ENCODE measurements around the gene TNFSF11.

The TNFSF11 gene

GRCh38 chr13:42612021-42612765, 38.2 kb downstream of the TNFSF11 start:
- no peak for DNase-seq

DNA sequence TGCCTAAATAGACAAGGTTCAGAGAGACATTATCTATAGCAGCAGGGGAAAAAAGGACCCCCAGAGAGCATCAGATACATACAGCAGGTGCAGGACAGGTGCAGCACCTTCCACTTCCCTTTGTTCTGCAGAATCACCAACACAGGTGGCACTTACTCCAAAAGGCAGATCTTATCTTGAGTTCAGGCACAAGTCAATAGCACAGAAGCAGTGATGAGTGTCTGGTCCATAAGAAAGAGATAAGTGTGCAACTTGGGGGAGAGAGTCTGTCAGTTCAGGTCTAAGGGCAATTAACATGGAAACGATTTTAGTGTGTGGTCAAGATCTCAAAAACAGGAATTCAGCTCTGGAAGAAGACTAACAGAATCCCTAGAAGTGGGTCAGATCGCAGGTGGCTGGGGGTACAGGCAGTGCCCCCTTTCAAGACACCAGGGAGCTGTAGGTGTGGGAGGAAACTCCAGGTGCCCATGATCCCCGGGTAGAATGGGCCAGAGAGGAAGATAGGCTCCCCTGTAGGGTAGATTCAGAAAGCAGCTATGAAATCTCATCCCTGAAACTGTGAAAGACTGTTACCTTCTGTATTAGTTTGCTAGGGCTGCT, 40.6 kb downstream of the TNFSF11 start:
- no peak for DNase-seq

- DNase-seq, result no peak
Observed at GRCh38 chr13:42615691-42616090, 41.7 kb downstream of the TNFSF11 start.

GRCh38 chr13:42617221-42617620, 43.3 kb downstream of the TNFSF11 start:
- DNase-seq, result no peak

DNA sequence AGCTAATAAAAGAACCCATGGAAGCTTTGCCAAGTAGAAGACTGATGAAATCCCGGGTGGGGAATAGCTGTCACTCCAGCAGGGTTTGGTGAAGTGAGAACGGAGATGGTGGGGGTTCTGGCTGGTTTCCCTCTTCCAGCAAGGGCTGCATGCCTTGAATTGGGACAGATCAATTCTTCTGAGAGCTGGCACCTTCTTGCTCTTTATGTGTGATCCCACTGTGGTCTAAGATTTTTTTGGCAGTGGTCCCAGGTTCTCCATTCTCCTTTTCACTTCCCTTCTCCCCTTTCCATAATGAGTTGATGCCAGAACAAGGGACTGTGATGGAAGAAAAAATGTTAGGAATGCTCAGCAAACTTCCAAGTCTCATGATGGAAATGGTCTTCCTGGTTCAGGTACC, 50.0 kb downstream of the TNFSF11 start:
- DNase-seq, result no peak

- no peak for DNase-seq
Observed at GRCh38 chr13:42625611-42626010, 51.7 kb downstream of the TNFSF11 start.

- DNase-seq, result no peak
Observed at GRCh38 chr13:42626176-42626860, 52.4 kb downstream of the TNFSF11 start.

GRCh38 chr13:42628666-42629065, 54.7 kb downstream of the TNFSF11 start:
- DNase-seq, result no peak

GRCh38 chr13:42631181-42631580, 57.2 kb downstream of the TNFSF11 start:
- no peak for DNase-seq

DNA sequence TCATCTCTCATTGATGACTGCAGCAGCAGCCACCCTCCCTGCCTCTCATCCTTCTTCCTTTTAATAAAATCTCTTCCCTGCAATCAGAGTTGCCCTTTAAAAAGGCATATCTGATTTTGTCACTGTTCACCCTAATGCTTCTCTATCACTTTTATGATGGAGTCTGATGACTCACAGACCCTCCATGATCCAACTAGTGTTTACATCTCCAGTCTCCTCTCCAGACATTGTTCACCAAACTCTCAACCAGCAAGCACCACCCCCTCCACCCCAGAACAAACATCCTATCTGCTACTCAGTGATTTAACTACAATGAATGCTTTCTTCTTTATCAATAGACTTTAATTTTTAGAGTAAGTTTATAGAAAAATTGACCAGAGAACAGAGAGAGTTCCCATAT, 59.5 kb downstream of the TNFSF11 start:
- no peak for DNase-seq

GRCh38 chr13:42638101-42638500, 64.1 kb downstream of the TNFSF11 start:
- DNase-seq, result no peak

- DNase-seq, result no peak
Observed at GRCh38 chr13:42638886-42639285, 64.9 kb downstream of the TNFSF11 start.

DNA sequence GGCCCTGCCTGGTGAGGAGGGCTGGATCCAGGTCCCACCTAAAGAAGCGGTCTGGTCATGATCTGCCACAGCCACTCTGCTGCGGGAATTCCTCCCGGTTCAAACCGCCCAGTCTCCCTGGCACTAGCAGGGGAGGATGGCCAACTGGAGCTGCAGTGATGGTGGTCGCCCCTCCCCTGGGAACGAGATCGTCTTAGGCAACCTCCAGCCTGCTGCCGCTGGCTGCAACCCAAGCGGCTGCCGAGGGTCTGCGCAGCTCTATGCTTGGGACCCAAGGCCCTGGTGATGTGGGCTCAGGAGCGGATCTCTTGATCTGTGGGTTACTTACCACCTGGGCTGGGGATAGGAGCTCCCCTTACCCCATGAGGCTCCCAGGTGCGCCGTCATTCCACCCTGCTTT, 69.1 kb downstream of the TNFSF11 start:
- DNase-seq, result no peak

- DNase-seq, result no peak
Observed at GRCh38 chr13:42644841-42645240, 70.9 kb downstream of the TNFSF11 start.

DNA sequence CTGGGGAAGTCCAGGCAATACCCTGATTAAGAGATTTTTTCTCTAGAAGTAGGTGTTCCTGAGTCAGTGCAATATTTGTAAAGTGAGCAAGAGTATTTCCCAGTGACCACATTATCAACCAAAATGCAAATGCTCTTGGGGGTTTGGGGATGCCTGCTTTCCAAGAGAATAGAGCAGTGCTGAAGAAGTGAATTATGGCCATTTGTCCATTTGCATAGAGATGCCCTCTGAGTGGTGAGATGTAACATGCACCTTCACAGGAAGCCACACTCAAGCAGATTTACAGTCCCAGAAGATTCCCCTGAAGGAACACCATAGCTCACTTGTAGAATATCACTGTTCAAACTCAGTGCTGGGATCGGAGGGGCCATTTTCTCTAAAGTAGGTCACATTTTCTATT, 71.8 kb downstream of the TNFSF11 start:
- no peak for DNase-seq

GRCh38 chr13:42649141-42649540, 75.2 kb downstream of the TNFSF11 start:
- DNase-seq, result no peak

GRCh38 chr13:42649831-42650230, 75.9 kb downstream of the TNFSF11 start:
- DNase-seq, result no peak

- no peak for DNase-seq
Observed at GRCh38 chr13:42650506-42650905, 76.6 kb downstream of the TNFSF11 start.

GRCh38 chr13:42651936-42652641, 78.1 kb downstream of the TNFSF11 start:
- DNase-seq, result no peak

GRCh38 chr13:42652642-42653415, 78.9 kb downstream of the TNFSF11 start:
- no peak for DNase-seq

GRCh38 chr13:42653679-42654078, 79.7 kb downstream of the TNFSF11 start:
- no peak for DNase-seq

- no peak for DNase-seq
Observed at GRCh38 chr13:42654212-42654611, 80.3 kb downstream of the TNFSF11 start.

DNA sequence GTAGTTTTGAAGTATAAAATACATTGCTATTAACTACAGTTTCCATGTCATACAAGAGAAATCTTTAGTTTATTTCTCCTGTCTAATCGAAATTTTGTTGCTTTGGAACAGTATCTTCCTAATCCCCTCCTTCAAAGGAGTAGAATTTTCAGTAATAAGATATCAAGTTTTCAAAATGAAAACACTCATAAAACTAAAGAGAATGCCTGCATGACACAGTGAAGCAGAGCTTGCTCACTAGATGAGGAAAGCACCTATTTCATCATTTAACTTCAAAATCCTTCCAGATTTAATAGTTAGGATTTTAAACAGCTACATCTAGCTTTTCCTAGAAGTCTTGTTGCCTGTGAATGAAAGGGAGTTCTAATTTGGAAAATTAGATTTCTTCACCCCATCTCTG, 80.8 kb downstream of the TNFSF11 start:
- no peak for DNase-seq

Measured in AML-193 (cell line).